ENCODE results near the gene CARNS1.

DNA sequence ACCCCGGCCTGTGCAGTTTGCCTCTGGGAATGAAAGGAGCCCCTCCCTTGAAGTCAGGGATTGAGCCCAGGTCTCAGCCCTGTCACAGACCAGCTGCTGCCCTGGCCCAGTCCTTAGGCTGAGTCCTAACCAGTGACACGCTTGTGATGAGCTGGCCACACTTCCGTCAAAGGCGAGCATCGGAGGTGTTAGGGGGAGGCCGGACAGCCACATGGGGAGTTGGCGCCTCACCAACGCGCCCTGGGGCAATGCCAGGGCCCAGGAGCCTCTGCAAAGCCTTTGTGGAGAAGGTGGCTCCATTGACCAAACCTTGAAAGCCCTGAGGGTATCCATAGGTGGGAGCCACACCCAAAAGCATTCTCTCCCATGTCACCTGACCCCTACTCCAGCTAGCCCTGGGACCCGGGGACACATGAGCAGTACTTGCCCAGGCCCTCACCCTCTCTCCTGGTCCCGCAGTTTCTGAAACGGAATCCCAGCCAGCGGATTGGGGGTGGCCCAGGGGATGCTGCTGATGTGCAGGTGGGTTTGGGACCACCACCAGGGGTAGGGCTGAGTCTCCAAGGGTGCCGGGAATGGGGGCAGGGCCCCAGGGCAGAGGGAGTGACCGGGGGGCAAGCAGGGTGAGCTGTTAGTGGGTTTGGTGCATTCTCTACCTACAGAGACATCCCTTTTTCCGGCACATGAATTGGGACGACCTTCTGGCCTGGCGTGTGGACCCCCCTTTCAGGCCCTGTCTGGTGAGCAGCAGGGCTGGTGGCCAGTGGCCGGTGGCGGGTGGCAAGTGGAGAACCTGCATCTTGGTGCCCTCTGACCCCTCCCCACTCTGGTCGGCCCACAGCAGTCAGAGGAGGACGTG lies 18.3 kb downstream of the CARNS1 start:
- TF ChIP-seq MAX (CRISPR knock-in tag; IDR thresholded peaks at IDR 0.05): no peak
- TF ChIP-seq, protein P1, sequence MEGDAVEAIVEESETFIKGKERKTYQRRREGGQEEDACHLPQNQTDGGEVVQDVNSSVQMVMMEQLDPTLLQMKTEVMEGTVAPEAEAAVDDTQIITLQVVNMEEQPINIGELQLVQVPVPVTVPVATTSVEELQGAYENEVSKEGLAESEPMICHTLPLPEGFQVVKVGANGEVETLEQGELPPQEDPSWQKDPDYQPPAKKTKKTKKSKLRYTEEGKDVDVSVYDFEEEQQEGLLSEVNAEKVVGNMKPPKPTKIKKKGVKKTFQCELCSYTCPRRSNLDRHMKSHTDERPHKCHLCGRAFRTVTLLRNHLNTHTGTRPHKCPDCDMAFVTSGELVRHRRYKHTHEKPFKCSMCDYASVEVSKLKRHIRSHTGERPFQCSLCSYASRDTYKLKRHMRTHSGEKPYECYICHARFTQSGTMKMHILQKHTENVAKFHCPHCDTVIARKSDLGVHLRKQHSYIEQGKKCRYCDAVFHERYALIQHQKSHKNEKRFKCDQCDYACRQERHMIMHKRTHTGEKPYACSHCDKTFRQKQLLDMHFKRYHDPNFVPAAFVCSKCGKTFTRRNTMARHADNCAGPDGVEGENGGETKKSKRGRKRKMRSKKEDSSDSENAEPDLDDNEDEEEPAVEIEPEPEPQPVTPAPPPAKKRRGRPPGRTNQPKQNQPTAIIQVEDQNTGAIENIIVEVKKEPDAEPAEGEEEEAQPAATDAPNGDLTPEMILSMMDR (IDR thresholded peaks at IDR 0.05): no peak
- TF ChIP-seq USF1 (CRISPR knock-in tag; IDR thresholded peaks at IDR 0.05): no peak
- no peak for TF ChIP-seq JUN (CRISPR knock-in tag; IDR thresholded peaks at IDR 0.05)
- TF ChIP-seq ETV6 (CRISPR knock-in tag; IDR thresholded peaks at IDR 0.05): no peak
- TF ChIP-seq ZNF138 (CRISPR knock-in tag; conservative IDR thresholded peaks at IDR 0.05): no peak
- TF ChIP-seq ZNF396 (CRISPR knock-in tag; IDR thresholded peaks at IDR 0.05; ENCODE audit: borderline replicate concordance): no peak
- no peak for TF ChIP-seq HMGA2 (CRISPR knock-in tag; IDR thresholded peaks at IDR 0.05)
- TF ChIP-seq RELA (CRISPR knock-in tag; IDR thresholded peaks at IDR 0.05; ENCODE audit: borderline replicate concordance): no peak
- TF ChIP-seq TEAD4 (CRISPR knock-in tag; IDR thresholded peaks at IDR 0.05): no peak
- no peak for TF ChIP-seq USF2 (CRISPR knock-in tag; IDR thresholded peaks at IDR 0.05)

Measured in WTC11 (cell line).